Left lobe of liver (tissue), 2 donors: ENCODE measurements around the gene KIAA0513. TPM values are rescaled to one million over a fixed set of nuclear protein-coding genes. Genes with fewer than 3 reads are reported as not detected.

Source experiments
- ATAC-seq: fragments of 200-7000 bp; cut with Tn5 transposase; one replicate; pipeline ENCODE4 v1.9.1; 2020; ENCODE audit warnings: mild to moderate bottlenecking, moderate library complexity
- DNase-seq: peaks from one replicate; pipeline ENCODE4 v3.0.0-alpha.2; 2020; ENCODE audit warnings: low spot score
- total RNA-seq: library from RNA; stranded (reverse); gene quantifications from one replicate; pipeline ENCODE4 v1.2.1, GENCODE V29; 2021
- donor health status: DM: no; HTN: no; CAD: no; lungs with moderate emphysema.
- donor health status: DM: no; HTN: yes; CAD: no.

KIAA0513 gene
- total RNA-seq, 1 donor from 2014 or later, result 5.0 TPM

- DNase-seq (no peak), ATAC-seq (no peak)
Measured at GRCh38 chr16:85128079-85128837, 100.7 kb downstream of the KIAA0513 start.

DNA sequence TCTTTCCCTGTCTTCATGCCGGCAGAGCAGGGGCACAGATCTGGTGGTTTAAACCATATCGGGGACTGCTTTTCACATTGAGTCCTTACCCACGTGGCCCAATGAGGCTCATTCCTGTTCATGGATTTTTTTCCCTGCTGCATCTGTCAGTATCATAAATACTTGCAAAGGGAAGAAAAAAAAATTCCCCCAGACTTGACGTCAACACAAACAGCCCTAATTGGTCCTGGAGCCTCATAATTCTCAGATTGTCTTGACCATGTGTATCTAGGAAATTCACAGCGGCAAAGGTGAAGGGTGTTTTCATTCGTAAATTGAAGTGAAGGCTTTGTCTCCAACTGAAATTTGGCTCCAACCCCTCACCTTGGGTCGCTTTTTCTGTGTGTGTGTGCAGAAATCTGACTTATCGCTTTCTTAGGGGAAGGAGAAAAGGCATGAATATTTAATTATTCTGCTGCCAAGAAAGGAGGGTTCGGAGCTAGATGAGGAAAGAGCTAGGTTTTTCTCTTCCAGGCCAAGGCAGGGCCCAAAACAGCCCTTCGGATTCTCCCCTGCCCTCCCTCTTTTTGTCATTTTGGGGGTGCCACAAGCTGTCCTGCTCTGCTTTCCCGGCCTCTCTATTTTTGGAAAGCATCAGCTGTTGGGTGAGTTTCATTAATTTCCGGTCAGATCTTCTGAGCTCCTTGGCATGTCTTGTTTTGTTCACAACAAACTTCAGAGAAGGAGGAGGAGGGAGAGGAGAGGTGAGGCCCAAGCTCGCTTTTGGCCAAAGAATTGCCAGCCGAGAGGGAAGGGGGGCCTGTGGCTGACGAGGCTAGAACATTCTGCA is 102.5 kb downstream of the KIAA0513 start:
- ATAC-seq (no peak), DNase-seq (no peak)

- no peak for ATAC-seq
- DNase-seq, result no peak
Measured at GRCh38 chr16:85130705-85131028, 103.1 kb downstream of the KIAA0513 start.

DNA sequence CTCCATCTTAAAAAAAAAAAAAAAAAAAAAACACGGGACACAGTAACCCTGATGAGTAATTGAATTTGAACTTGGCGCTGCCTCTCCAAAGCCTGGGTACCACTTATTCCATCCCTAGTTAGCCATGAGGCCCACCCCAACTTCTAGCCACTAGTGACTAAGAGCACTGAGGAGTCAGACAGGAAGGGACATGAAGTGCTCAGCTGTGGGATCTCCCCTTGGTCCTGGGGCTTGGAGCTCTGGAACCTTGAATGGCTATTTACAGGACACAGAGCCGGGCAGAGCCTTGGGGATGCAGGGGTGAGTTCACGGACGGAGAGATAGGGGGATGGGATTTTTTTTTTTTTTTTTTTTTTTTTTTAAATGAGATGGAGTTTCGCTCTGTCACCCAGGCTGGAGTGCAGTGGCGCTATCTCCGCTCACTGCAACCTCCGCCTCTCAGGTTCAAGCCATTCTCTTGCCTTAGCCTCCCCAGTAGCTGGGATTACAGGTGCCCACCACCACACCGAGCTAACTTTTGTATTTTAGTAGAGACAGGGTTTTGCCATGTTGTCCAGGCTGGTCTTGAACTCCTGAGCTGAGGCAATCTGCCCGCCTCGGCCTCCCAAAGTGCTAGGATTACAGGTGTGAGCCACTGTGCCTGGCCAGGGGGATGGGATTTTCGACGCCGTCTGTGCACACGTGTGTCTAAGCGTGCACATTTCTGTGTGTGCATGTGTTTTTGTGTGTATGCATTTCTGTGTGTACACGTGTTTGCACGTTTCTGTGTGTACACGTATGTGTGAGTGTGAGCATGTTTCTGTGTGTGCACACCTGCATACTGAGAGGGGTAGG is 105.1 kb downstream of the KIAA0513 start:
- DNase-seq, result no peak
- no peak for ATAC-seq

GRCh38 chr16:85133290-85133599 is 105.7 kb downstream of the KIAA0513 start:
- DNase-seq (no peak), ATAC-seq (no peak)

- DNase-seq, result no peak
- no peak for ATAC-seq
Measured at GRCh38 chr16:85134076-85134788, 106.6 kb downstream of the KIAA0513 start.

- no peak for ATAC-seq
- no peak for DNase-seq
Measured at GRCh38 chr16:85134789-85135142, 107.2 kb downstream of the KIAA0513 start.

DNA sequence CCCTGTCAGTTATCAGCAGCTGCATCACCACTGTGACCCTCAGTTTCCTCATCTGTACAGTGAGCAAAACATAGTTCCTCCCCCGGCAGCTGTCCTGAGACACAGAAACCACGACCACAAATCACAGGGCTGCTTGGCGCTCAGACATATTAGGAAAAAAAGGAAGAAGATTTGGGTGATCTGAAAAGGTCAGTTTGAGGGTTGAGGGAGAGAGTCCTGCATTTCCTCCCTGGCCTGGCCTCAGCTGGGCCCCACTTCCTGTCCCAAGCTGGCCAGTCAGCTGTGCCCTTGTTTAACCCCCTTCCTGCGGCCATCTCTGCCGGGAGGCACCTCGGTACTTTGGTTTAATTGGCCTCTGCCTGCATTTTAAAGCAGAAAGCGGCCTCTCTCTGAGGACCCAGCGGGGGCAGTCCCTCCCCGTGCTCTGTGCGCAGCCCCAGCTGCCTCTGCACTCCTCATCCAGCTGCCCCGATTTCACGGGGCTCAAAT is 108.7 kb downstream of the KIAA0513 start:
- DNase-seq, result no peak
- ATAC-seq, result no peak

DNA sequence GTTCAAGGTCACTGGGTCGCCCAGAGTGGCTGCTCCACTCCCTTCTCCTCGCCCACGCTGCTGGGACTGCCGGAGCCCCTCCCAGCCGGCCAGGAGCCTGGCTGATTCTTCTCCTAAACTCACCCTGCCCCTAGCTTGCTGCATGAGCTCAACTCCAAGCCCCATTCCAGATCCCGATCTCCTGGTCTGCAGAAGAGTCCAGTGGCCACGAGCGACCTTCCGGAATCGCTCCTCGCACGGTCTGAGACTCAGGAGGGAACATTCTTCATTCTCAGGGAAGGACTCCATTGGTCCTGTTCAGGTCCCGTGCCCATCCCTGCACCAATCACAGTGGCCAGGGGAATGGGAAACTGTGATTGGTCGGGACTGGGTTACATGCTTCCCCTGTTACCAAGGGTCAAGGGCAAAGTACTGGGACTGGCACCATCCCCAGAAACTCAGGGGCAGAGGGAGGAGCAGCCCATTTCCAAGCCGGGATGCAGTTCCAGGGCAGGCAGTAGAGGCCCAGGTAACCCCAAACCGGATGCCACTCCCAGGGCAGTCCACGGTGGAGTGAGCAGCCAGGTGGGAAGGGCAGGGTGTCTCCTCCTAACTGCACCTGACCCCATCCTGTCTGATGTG is 109.2 kb downstream of the KIAA0513 start:
- peak; percentile 72 for ATAC-seq

DNA sequence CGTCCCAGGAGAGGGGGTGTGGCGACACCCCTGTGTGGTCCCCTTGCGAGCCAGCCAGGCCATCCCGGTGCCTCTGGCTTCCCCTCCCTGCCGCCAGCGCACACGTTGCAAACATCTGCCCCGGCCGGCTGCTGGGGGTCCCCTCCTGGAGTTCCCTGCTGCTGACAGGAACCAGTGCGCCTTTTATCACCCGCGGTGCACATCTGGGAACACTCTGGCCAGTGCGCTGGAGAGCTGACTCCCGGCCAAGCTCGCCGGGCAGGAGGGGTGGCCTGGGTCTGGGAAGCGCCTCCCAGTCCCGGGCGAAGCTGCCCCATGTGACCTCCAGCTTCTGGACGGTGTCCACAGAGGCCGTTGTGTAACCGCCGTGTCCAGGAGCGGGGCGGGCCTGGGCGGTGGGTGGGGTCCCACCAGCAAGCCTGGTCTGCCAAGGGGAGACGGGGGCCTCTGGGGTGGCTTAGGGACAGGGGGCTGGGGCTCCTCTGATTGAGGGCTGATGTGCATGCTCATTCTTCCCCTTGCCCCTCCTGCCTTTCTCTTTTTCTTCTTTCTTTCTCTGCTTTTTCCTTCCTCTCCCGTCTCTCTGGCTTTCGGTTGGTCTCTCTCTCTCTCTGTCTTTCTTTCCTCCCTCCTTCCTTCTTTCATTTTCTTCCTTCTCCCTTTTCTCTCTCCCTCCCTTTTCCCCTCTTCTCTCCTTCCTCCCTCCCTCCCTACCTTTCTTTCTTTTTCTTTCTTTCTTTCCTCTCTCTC is 109.9 kb downstream of the KIAA0513 start:
- ATAC-seq (peak; percentile 91), DNase-seq (peak; percentile 97)

More for the DNA sequence above, 109.2 kb downstream of the KIAA0513 start:
- DNase-seq, result peak; percentile 81

DNA sequence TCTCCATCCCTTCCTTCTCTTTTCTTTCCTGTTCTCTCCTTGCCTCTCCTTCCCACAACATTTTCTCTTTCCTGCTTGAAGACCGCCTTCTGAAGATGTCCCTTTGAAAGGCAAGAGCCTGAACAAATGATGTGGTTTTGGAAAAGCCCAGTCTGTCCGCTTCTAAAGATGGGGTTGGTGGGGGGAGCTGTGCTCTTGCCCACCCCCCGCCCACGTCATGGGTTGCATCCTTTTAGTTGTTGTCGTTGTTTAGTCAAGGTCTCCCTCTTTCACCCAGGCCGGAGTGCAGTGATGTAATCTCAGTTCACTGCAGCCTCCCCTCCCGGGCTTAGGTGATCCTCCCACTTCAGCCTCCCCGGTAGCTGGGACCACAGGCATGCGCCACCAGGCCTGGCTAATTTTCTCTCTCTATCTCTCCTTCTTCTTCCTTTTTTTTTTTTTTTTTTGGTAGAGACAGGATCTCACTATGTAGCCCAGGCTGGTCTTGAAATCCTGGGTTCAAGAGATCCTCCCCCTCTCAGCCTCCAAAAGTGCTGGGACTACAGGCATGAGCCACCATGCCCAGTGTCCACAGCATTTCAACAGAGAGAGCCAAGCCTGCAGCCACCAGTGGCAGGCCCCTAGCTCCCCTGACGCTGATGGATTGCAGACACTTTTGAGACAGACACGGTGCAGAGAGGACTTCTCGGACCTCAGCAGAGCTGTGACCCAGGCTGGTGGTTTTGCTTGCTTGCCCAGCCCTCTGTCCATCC is 110.7 kb downstream of the KIAA0513 start:
- no peak for DNase-seq
- no peak for ATAC-seq

GRCh38 chr16:85138825-85139627 is 111.4 kb downstream of the KIAA0513 start:
- DNase-seq (no peak), ATAC-seq (no peak)

DNA sequence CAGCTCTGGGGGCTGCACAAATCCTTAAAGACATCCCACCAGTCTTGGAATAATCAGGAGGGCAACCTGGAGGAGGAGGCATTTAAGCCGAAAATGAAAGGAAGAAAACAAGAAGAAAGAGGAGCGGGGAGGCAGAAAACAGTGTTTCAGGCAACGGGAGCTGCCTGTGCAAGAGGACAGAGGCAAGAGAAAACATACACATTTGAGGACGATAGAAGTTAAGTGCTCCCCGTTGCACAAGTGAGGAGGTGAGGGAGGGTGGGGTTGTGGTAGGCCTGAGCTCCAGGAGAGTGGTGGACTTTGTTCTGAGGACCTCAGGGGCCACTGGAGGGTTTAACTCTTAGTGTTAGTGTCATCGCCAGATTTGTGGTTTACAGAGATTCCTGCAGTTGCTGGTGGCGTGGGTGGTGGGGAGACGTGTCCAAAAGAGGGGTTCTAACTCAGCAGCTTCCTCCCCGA is 112.3 kb downstream of the KIAA0513 start:
- no peak for ATAC-seq

GRCh38 chr16:85140455-85141012 is 112.9 kb downstream of the KIAA0513 start:
- ATAC-seq, result no peak
- DNase-seq, result no peak

More for the DNA sequence above, 112.3 kb downstream of the KIAA0513 start:
- no peak for DNase-seq

GRCh38 chr16:85141491-85142128 is 114.0 kb downstream of the KIAA0513 start:
- DNase-seq (no peak), ATAC-seq (no peak)

- DNase-seq (no peak), ATAC-seq (no peak)
Measured at GRCh38 chr16:85142129-85142513, 114.5 kb downstream of the KIAA0513 start.

DNA sequence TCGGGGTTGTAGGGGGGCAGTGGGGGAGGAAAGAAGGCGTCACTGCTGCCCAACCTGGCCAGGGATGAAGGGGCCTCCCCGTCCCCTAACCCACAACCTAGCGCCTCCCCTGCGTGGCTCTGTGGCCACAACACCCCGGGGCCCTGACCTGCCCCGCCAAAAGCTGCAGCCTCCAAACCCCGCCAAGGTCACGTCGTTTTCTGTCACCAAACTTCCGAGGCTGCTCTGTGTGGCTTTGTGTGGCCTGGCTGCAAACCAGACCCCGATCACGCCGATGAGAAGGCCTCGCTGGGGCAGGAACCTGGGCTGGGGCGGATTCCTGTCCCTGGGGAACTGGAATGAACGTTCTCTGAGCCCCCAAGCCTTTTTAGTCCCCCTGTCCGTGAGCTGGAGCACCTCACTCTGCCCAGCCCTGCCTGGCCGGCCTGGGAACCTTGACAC is 115.2 kb downstream of the KIAA0513 start:
- no peak for DNase-seq
- no peak for ATAC-seq
